ENCODE data around the gene RSPO1.

Gene RSPO1

GRCh38 chr1:37605061-37605650, 29.5 kb downstream of the RSPO1 start:
- DNase-seq (ENCODE audit: low spot score) = no peak
- TF ChIP-seq CTCF (IDR thresholded peaks at IDR 0.05; ENCODE audit: extremely low read depth, missing control alignments) = no peak

- no peak for TF ChIP-seq CTCF (IDR thresholded peaks at IDR 0.05; ENCODE audit: extremely low read depth, missing control alignments)
- peak; percentile 64 for DNase-seq (ENCODE audit: low spot score)
Observed at GRCh38 chr1:37602750-37603694, 31.7 kb downstream of the RSPO1 start.

GRCh38 chr1:37601441-37601840, 33.3 kb downstream of the RSPO1 start:
- DNase-seq (ENCODE audit: low spot score) = no peak
- no peak for TF ChIP-seq CTCF (IDR thresholded peaks at IDR 0.05; ENCODE audit: extremely low read depth, missing control alignments)

- TF ChIP-seq CTCF (IDR thresholded peaks at IDR 0.05; ENCODE audit: extremely low read depth, missing control alignments) = no peak
- no peak for DNase-seq (ENCODE audit: low spot score)
Observed at GRCh38 chr1:37599940-37600339, 34.8 kb downstream of the RSPO1 start.

GRCh38 chr1:37596182-37596667, 38.5 kb downstream of the RSPO1 start:
- no peak for TF ChIP-seq CTCF (IDR thresholded peaks at IDR 0.05; ENCODE audit: extremely low read depth, missing control alignments)
- DNase-seq (ENCODE audit: low spot score) = no peak

- no peak for TF ChIP-seq CTCF (IDR thresholded peaks at IDR 0.05; ENCODE audit: extremely low read depth, missing control alignments)
- DNase-seq (ENCODE audit: low spot score) = peak; percentile 97
Observed at GRCh38 chr1:37595440-37596181, 39.1 kb downstream of the RSPO1 start, which contains the start of gene GNL2. GNL2 (minus strand) TSS chr1:37595937; CDS start chr1:37595822, 115 bp downstream.

All from GM20000 (cell line).